Pulmonary artery endothelial cell (primary cell): ENCODE measurements around the gene LRRC4. TPM values are rescaled to one million over a fixed set of nuclear protein-coding genes. Genes with fewer than 3 reads are reported as not detected.

Experiments used
- DNase-seq: peaks from one replicate; pipeline ENCODE4 v3.0.0-alpha.2; 2011; ENCODE audit warnings: low read depth, low spot score
- total RNA-seq: library from RNA; depleted of rRNA; stranded (reverse); fragments of >200 nt; gene quantifications from 2 replicates; pipeline ENCODE4 v1.2.3, GENCODE V29; 2014

Gene LRRC4
- total RNA-seq, 1 donor from 2014 or later, result 0.40 TPM

DNA sequence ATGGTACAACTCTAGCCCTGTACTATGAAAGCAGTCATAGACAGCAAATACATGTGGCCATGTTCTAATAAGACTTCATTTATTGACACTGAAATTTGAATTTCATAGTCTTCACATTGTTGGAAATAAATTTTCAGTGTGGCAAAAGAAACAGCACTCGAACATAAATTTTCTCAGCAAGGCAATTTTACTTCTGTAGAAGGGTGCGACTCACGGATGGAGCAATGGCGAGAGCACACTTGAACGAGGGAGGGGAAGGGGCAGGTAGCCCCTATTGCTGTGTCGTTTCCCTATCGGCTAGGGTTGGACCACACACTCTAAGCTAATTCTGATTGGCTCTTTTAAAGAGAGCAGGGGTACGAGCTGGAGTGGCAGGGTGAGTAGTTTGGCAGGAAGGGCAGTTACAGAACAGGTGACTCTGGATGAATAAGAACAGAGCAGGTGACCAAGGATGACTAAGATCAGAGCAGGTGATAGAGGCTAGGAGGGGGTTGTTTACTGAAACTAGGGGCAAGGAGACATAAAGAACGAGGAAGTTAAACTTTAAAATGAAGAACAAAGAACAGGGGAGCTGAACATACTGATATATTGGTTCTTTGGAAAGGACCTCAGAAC, 52.0 kb downstream of the LRRC4 start:
- DNase-seq, result no peak

DNA sequence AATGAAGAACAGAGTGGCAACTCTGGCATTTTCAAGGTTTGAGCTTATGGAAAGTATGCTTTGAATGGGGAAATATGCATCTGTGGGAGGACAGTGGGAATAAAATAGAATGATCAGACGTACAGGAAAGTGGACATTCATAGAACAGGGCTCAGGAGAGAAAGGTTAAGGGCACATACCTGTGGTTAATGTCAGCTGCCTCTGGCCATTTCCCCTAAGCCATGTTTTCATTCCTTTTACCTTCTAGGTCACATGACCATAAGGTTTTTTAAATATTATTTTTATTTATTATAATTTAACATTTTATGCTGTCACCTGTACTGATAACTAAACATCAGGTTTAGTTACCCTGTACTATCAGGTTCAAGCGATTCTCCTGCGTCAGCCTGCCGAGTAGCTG, 52.8 kb downstream of the LRRC4 start:
- no peak for DNase-seq

Other genes with a start within 250 kb of the LRRC4 start
- gene LEP, start 209.8 kb upstream of the LRRC4 start, total RNA-seq, result not detected in 2 replicates